Measurements from ENCODE around the gene VCX3A. TPM values are rescaled to one million over a fixed set of nuclear protein-coding genes. Genes with fewer than 3 reads are reported as not detected.

VCX3A gene
- total and polyA plus RNA-seq, 12 donors, result not detected

GRCh38 chrX:6506444-6506843 lies 28.5 kb downstream of the VCX3A start:
- TF ChIP-seq, protein P1, sequence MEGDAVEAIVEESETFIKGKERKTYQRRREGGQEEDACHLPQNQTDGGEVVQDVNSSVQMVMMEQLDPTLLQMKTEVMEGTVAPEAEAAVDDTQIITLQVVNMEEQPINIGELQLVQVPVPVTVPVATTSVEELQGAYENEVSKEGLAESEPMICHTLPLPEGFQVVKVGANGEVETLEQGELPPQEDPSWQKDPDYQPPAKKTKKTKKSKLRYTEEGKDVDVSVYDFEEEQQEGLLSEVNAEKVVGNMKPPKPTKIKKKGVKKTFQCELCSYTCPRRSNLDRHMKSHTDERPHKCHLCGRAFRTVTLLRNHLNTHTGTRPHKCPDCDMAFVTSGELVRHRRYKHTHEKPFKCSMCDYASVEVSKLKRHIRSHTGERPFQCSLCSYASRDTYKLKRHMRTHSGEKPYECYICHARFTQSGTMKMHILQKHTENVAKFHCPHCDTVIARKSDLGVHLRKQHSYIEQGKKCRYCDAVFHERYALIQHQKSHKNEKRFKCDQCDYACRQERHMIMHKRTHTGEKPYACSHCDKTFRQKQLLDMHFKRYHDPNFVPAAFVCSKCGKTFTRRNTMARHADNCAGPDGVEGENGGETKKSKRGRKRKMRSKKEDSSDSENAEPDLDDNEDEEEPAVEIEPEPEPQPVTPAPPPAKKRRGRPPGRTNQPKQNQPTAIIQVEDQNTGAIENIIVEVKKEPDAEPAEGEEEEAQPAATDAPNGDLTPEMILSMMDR (IDR thresholded peaks at IDR 0.05), result no peak
- Histone ChIP-seq H3K9me3 (peaks cover 0 to 33% (median 0%) of the 10 kb centered on the region in 11 donors), H3K36me3 (no peaks in the 10 kb centered on the region), H3K27ac (no peak overlapping the region), H3K27me3 (no peaks in the 10 kb centered on the region), H3K4me1 (no peaks in the 10 kb centered on the region), H3K4me3 (no peak overlapping the region)
- ATAC-seq, result no peak
- DNase-seq, result no peak
- intact Hi-C loops (cut with DNase I), result no loop called here
- WGBS, 2 donors, result 86 to 87% methylated on average over 4 of the region's 4 CpGs

- 43 to 53% methylated on average over 2 of the region's 2 CpGs for WGBS, 2 donors
- H3K4me3 ChIP-seq, result no peak overlapping the region
- no peak for ATAC-seq
These were observed 29.0 kb downstream of the VCX3A start for GRCh38 chrX:6505960-6506359.

GRCh38 chrX:6500719-6501118 lies 34.2 kb downstream of the VCX3A start:
- DNase-seq, result no peak
- Histone ChIP-seq H3K4me3 (no peak overlapping the region), H3K27me3 (no peaks in the 10 kb centered on the region), H3K27ac (no peak overlapping the region), H3K4me1 (no peaks in the 10 kb centered on the region), H3K36me3 (no peaks in the 10 kb centered on the region), H3K9me3 (peaks cover 0 to 30% (median 0%) of the 10 kb centered on the region in 11 donors)
- no peak for ATAC-seq
- TF ChIP-seq, protein P1 (IDR thresholded peaks at IDR 0.05), result no peak
- 81 to 90% methylated on average over 1 of the region's 1 CpG for WGBS, 2 donors
- intact Hi-C loops (cut with DNase I), result no loop called here

More at GRCh38 chrX:6505960-6506359, 29.0 kb downstream of the VCX3A start:
- Histone ChIP-seq H3K4me1 (no peaks in the 10 kb centered on the region), H3K9me3 (peaks cover 0 to 29% (median 0%) of the 10 kb centered on the region in 11 donors), H3K36me3 (no peaks in the 10 kb centered on the region), H3K27me3 (no peaks in the 10 kb centered on the region), H3K27ac (no peak overlapping the region)
- DNase-seq, result no peak
- TF ChIP-seq, protein P1 (IDR thresholded peaks at IDR 0.05), result no peak
- intact Hi-C loops (cut with DNase I), result no loop called here

- no peak for DNase-seq
- WGBS, 2 donors, result 67 to 68% methylated on average over 2 of the region's 2 CpGs
- TF ChIP-seq, protein P1 (IDR thresholded peaks at IDR 0.05), result no peak
- no peak overlapping the region for H3K27ac ChIP-seq
- no peaks in the 10 kb centered on the region for H3K4me1 ChIP-seq
- intact Hi-C loops (cut with DNase I), result no loop called here
- H3K27me3 ChIP-seq, result no peaks in the 10 kb centered on the region
- H3K4me3 ChIP-seq, result no peak overlapping the region
- H3K9me3 ChIP-seq, result peaks cover 0 to 46% (median 0%) of the 10 kb centered on the region in 11 donors
- no peak for ATAC-seq
- H3K36me3 ChIP-seq, result no peaks in the 10 kb centered on the region
These were observed 36.6 kb downstream of the VCX3A start for GRCh38 chrX:6498324-6498723.

Data from heart right ventricle (tissue), 16 donors.